ENCODE data around the gene MSI2. TPM values are rescaled to one million over a fixed set of nuclear protein-coding genes. Genes with fewer than 3 reads are reported as not detected.

MSI2 gene
- total RNA-seq, 1 donor from 2014 or later = 33.8 TPM

DNA sequence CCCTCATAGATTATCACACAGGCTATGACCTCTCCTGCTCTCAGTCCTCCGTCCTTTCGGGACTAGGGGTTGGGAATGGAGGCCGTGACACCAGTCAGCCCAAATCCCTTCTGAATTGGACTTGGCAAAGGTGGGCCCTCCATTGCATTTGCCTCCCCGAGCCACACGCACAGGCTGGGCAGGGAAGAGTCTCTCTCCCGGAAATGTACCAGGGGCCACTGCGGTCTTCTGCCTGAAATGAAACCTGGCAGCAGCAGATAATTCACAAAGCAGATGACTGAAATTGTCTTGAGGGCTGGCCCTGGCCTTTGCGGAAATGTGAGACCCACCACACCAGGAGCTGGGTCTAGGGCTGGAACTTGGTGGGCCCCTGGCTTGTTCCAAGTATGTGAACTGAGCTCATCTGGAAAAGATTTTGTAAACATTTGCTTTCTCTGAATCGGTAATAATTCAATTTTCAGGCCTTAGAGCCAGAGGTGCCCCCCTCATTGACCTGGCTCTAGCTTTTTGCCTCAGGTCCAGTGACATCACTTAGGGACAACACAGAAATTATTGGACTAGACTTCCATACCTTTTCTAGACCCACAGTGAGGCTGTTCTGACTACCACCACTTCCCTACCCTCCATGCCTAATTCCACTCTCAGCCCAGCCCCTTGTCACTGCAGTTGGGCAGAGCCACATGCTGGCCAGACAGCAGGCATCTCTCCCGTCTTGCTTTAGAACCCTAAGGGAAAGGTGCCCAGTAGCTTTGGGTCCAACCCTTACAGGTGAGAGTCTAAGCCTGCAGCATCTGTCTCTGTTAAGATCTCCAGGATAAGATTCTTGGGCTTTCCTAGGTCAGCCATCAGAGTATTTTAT is 413.6 kb downstream of the MSI2 start:
- TF ChIP-seq, protein P1, sequence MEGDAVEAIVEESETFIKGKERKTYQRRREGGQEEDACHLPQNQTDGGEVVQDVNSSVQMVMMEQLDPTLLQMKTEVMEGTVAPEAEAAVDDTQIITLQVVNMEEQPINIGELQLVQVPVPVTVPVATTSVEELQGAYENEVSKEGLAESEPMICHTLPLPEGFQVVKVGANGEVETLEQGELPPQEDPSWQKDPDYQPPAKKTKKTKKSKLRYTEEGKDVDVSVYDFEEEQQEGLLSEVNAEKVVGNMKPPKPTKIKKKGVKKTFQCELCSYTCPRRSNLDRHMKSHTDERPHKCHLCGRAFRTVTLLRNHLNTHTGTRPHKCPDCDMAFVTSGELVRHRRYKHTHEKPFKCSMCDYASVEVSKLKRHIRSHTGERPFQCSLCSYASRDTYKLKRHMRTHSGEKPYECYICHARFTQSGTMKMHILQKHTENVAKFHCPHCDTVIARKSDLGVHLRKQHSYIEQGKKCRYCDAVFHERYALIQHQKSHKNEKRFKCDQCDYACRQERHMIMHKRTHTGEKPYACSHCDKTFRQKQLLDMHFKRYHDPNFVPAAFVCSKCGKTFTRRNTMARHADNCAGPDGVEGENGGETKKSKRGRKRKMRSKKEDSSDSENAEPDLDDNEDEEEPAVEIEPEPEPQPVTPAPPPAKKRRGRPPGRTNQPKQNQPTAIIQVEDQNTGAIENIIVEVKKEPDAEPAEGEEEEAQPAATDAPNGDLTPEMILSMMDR (IDR thresholded peaks at IDR 0.05; ENCODE audit: insufficient read depth, low read length, poor library complexity, severe bottlenecking) = no peak
- DNase-seq (ENCODE audit: low read depth) = no peak
- H3K36me3 ChIP-seq (ENCODE audit: control insufficient read depth, insufficient read depth, low read length) = no peaks in the 10 kb centered on the region
- no peak overlapping the region for H3K4me3 ChIP-seq (ENCODE audit: low read depth, low read length)
- no peaks in the 10 kb centered on the region for H3K27me3 ChIP-seq (ENCODE audit: control insufficient read depth, insufficient read depth, low read length)

- no peak overlapping the region for H3K4me3 ChIP-seq (ENCODE audit: low read depth, low read length)
- TF ChIP-seq, protein P1 (IDR thresholded peaks at IDR 0.05; ENCODE audit: insufficient read depth, low read length, poor library complexity, severe bottlenecking) = no peak
- H3K36me3 ChIP-seq (ENCODE audit: control insufficient read depth, insufficient read depth, low read length) = peaks cover 1% of the 10 kb centered on the region
- no peak for DNase-seq (ENCODE audit: low read depth)
- no peaks in the 10 kb centered on the region for H3K27me3 ChIP-seq (ENCODE audit: control insufficient read depth, insufficient read depth, low read length)
Observed at GRCh38 chr17:57670769-57671569, 414.6 kb downstream of the MSI2 start.

DNA sequence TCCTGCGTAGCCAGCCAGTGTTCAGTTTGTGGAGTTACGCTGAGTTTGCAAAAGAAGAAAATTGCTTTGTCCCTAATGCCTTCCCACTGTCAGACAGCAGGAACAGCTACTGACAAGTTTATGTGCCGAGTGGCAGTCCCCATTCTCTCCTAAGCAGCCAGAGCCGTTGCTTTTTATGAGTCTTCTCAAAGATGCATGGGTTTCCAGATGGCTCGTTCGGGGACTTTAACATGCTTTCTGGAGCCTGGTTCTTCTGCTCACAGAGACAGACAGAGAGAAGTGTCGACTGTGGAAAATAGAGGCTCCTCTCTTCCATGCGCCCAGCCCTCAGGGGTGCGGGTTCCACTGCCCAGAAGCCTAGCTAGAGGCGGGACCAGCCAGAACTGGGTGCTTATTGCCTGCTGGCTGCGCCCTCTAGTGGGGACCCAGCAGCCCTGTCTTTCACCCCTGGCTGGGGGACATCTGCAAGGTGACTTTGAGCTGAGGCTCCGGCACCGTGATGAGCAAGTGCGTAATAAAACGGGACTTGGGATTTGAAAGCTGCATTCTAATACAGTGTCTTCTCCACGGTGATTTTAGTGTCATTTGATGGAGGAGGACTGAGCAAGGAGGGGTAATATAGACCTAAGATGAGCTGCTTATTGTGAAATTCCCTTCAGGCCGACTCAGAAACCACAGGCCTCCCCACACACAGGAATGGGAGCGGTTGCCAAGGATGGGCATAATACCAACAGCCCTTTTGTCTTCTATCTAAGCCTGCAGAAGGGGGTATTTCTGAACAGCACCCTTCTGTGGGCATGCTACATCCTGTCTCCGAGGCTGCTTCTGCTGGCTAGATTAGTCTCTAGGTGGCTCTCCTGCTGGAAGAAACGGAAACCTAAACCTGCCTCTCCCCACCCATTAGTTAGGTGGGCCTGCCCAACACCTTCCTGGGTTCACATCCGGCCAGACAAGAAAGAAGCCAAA is 415.6 kb downstream of the MSI2 start:
- Histone ChIP-seq H3K36me3 (ENCODE audit: control insufficient read depth, insufficient read depth, low read length) (peaks cover 2% of the 10 kb centered on the region), H3K27me3 (ENCODE audit: control insufficient read depth, insufficient read depth, low read length) (no peaks in the 10 kb centered on the region), H3K4me3 (ENCODE audit: low read depth, low read length) (no peak overlapping the region)
- DNase-seq (ENCODE audit: low read depth) = peak; percentile 23
- TF ChIP-seq, protein P1 (IDR thresholded peaks at IDR 0.05; ENCODE audit: insufficient read depth, low read length, poor library complexity, severe bottlenecking) = peak; percentile 92

GRCh38 chr17:57672971-57673370 is 416.6 kb downstream of the MSI2 start:
- Histone ChIP-seq H3K4me3 (ENCODE audit: low read depth, low read length) (no peak overlapping the region), H3K36me3 (ENCODE audit: control insufficient read depth, insufficient read depth, low read length) (peaks cover 2% of the 10 kb centered on the region), H3K27me3 (ENCODE audit: control insufficient read depth, insufficient read depth, low read length) (no peaks in the 10 kb centered on the region)
- TF ChIP-seq, protein P1 (IDR thresholded peaks at IDR 0.05; ENCODE audit: insufficient read depth, low read length, poor library complexity, severe bottlenecking) = no peak
- no peak for DNase-seq (ENCODE audit: low read depth)

DNA sequence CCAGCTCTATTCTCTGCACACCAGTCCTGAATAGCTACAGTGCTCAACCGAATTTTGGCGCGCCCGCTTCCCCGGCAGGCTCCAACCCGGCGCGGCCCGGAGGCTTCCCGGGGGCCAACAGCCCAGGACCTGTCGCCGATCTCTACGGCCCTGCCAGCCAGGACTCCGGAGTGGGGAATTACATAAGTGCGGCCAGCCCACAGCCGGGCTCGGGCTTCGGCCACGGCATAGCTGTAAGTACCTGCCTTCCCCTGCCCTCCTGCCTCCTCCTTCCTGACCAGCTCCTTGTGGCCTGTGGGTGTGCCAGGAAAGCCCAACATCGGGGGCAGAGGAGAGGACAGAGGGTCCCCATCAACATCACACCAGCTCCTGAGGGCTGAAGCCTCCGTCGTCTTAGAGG is 418.6 kb downstream of the MSI2 start:
- DNase-seq (ENCODE audit: low read depth) = no peak
- peaks cover 2% of the 10 kb centered on the region for H3K36me3 ChIP-seq (ENCODE audit: control insufficient read depth, insufficient read depth, low read length)
- no peak overlapping the region for H3K4me3 ChIP-seq (ENCODE audit: low read depth, low read length)
- TF ChIP-seq, protein P1 (IDR thresholded peaks at IDR 0.05; ENCODE audit: insufficient read depth, low read length, poor library complexity, severe bottlenecking) = no peak
- H3K27me3 ChIP-seq (ENCODE audit: control insufficient read depth, insufficient read depth, low read length) = no peaks in the 10 kb centered on the region
